Mesangial cell (primary cell): ENCODE results near the gene DHRS3. TPM values are rescaled to one million over a fixed set of nuclear protein-coding genes. Genes with fewer than 3 reads are reported as not detected.

Experiments used
- total RNA-seq: library from RNA; depleted of rRNA; stranded (reverse); fragments of >200 nt; gene quantifications from 2 replicates; pipeline ENCODE4 v1.2.3, GENCODE V29; 2015

DHRS3 gene
- 61.3 and 430 TPM in 2 replicates for total RNA-seq

GRCh38 chr1:12617901-12618660 lies at the start of gene DHRS3:
Gene DHRS3 (minus strand): TSS chr1:12618210. CDS start chr1:12617348, 862 bp downstream.

GRCh38 chr1:12643785-12644184 lies 25.8 kb upstream of the DHRS3 start, which contains the start of gene AADACL4:
Gene AADACL4 (plus strand): TSS chr1:12644085. CDS start chr1:12644547, 462 bp downstream.

Other genes starting within 250 kb of the DHRS3 start
- 0.13 TPM in 1 of 2 replicates, not detected in the other for gene AADACL4, start 25.9 kb upstream of the DHRS3 start, total RNA-seq
- gene AADACL3, start 97.9 kb upstream of the DHRS3 start, total RNA-seq: not detected in 2 replicates
- not detected in 2 replicates for gene CFAP107, start 128.0 kb upstream of the DHRS3 start, total RNA-seq
- not detected in 2 replicates for gene PRAMEF12, start 155.5 kb upstream of the DHRS3 start, total RNA-seq
- not detected in 2 replicates for gene PRAMEF1, start 173.2 kb upstream of the DHRS3 start, total RNA-seq
- gene PRAMEF11, start 213.2 kb upstream of the DHRS3 start, total RNA-seq: not detected in 2 replicates
- gene HNRNPCL1, start 230.5 kb upstream of the DHRS3 start, total RNA-seq: not detected in 2 replicates
- gene PRAMEF2, start 238.9 kb upstream of the DHRS3 start, total RNA-seq: not detected in 2 replicates